ENCODE measurements around the gene TXNDC17. TPM values are rescaled to one million over a fixed set of nuclear protein-coding genes. Genes with fewer than 3 reads are reported as not detected.
A peak's percentile ranks its signal among the peaks of the same experiment; 100 is the strongest.

Gene TXNDC17
- total and polyA plus RNA-seq, 9 of the 15 experiments (the other 6 are each of a cell fraction or from before 2014, with no cell fraction given): 108 to 759 (median 179) TPM

DNA sequence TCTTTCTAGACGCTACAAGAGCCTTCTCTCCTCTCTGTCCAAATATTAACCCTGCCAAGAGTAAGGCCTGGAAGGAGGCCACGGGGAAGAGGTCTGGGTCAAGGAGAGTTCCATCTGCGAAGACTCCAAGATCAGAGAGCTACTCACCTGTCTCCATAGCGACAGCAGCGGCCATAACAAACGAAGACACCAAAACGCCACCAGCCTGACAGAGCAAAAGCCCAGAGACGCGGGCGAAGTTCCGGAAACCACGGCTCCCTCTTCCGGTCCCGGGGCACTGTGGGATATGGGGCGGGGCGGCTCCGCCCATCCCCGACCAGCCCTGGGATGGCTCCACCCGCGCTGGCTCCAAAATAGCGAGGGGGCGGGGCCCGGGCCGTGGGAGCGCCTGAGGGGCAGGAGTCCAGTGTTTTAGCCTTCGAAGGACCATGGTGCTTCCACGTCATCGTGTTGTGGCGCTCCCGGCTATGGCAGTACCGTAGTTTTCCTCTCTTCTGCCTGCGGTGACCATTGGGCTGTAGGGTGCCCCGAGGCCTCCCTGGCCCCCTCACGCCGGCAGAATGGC is 10.6 kb downstream of the TXNDC17 start, which contains the start of the genes C17orf100 and MED31 (continued):
- TF ChIP-seq DACH1 (IDR thresholded peaks at IDR 0.05; ENCODE audit: partially characterized antibody) (no peak), YY1 (IDR thresholded peaks at IDR 0.05; ENCODE audit: borderline replicate concordance in 1 of 3, control insufficient read depth in 1 of 3, extremely low read depth in 1 of 3, insufficient read depth in 3 of 3, insufficient read length in 1 of 3, insufficient replicate concordance in 2 of 3, low read depth in 1 of 3, low read length in 2 of 3) (peak in 2 of 3 experiments; percentile 81 to 86), TAF9B (IDR thresholded peaks at IDR 0.05; ENCODE audit: partially characterized antibody) (peak; percentile 18), BHLHE40 (IDR thresholded peaks at IDR 0.05; ENCODE audit: low read length) (no peak), ZNF232 (CRISPR knock-in tag; IDR thresholded peaks at IDR 0.05) (no peak), CCNT2 (IDR thresholded peaks at IDR 0.05; ENCODE audit: borderline replicate concordance, extremely low read depth, insufficient read length, low read depth, low read length) (peak; percentile 35), NR2C2 (CRISPR knock-in tag; IDR thresholded peaks at IDR 0.05) (no peak), NR2C2 (tag; IDR thresholded peaks at IDR 0.05) (no peak), CBX2 (IDR thresholded peaks at IDR 0.05; ENCODE audit: insufficient read depth, low read length, poor library complexity, severe bottlenecking) (no peak), EP400 (IDR thresholded peaks at IDR 0.05) (peak; percentile 26; the same call in 1 of the 2 replicates), KLF13 (tag; IDR thresholded peaks at IDR 0.05; ENCODE audit: borderline replicate concordance, low read depth) (0 out of 2 replicates have a peak, but pooled peaks have one; percentile 7), SMAD3 (CRISPR knock-in tag; conservative IDR thresholded peaks at IDR 0.05) (no peak), SIN3A (IDR thresholded peaks at IDR 0.05; ENCODE audit: borderline replicate concordance in 2 of 2, control insufficient read depth in 1 of 2, low read depth in 2 of 2, low read length in 2 of 2) (peak in 1 of 2 experiments; percentile 76; a peak in 1 of 4 replicates), SAFB (IDR thresholded peaks at IDR 0.05; ENCODE audit: borderline replicate concordance, low read depth, low read length) (no peak), SIN3B (IDR thresholded peaks at IDR 0.05; ENCODE audit: low read depth) (peak; percentile 61; the same call in 1 of the 2 replicates)
- TF ChIP-seq, protein P1, sequence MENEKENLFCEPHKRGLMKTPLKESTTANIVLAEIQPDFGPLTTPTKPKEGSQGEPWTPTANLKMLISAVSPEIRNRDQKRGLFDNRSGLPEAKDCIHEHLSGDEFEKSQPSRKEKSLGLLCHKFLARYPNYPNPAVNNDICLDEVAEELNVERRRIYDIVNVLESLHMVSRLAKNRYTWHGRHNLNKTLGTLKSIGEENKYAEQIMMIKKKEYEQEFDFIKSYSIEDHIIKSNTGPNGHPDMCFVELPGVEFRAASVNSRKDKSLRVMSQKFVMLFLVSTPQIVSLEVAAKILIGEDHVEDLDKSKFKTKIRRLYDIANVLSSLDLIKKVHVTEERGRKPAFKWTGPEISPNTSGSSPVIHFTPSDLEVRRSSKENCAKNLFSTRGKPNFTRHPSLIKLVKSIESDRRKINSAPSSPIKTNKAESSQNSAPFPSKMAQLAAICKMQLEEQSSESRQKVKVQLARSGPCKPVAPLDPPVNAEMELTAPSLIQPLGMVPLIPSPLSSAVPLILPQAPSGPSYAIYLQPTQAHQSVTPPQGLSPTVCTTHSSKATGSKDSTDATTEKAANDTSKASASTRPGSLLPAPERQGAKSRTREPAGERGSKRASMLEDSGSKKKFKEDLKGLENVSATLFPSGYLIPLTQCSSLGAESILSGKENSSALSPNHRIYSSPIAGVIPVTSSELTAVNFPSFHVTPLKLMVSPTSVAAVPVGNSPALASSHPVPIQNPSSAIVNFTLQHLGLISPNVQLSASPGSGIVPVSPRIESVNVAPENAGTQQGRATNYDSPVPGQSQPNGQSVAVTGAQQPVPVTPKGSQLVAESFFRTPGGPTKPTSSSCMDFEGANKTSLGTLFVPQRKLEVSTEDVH (IDR thresholded peaks at IDR 0.05; ENCODE audit: low read depth, partially characterized antibody): peak; percentile 23
- TF ChIP-seq, protein P2, sequence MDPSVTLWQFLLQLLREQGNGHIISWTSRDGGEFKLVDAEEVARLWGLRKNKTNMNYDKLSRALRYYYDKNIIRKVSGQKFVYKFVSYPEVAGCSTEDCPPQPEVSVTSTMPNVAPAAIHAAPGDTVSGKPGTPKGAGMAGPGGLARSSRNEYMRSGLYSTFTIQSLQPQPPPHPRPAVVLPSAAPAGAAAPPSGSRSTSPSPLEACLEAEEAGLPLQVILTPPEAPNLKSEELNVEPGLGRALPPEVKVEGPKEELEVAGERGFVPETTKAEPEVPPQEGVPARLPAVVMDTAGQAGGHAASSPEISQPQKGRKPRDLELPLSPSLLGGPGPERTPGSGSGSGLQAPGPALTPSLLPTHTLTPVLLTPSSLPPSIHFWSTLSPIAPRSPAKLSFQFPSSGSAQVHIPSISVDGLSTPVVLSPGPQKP (CRISPR knock-in tag; IDR thresholded peaks at IDR 0.05): no peak
- TF ChIP-seq, protein P3, sequence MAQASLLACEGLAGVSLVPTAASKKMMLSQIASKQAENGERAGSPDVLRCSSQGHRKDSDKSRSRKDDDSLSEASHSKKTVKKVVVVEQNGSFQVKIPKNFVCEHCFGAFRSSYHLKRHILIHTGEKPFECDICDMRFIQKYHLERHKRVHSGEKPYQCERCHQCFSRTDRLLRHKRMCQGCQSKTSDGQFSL (CRISPR knock-in tag; IDR thresholded peaks at IDR 0.05): no peak
- TF ChIP-seq, protein P3 (tag; IDR thresholded peaks at IDR 0.05): no peak
- TF ChIP-seq, protein P4, sequence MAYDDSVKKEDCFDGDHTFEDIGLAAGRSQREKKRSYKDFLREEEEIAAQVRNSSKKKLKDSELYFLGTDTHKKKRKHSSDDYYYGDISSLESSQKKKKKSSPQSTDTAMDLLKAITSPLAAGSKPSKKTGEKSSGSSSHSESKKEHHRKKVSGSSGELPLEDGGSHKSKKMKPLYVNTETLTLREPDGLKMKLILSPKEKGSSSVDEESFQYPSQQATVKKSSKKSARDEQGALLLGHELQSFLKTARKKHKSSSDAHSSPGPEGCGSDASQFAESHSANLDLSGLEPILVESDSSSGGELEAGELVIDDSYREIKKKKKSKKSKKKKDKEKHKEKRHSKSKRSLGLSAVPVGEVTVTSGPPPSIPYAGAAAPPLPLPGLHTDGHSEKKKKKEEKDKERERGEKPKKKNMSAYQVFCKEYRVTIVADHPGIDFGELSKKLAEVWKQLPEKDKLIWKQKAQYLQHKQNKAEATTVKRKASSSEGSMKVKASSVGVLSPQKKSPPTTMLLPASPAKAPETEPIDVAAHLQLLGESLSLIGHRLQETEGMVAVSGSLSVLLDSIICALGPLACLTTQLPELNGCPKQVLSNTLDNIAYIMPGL (CRISPR knock-in tag; IDR thresholded peaks at IDR 0.05): no peak

All from K562 (cell line).